Glutamatergic neuron (in vitro differentiated cells): ENCODE measurements around the gene RITA1. TPM values are rescaled to one million over a fixed set of nuclear protein-coding genes. Genes with fewer than 3 reads are reported as not detected.

ENCODE experiments used
- DNase-seq: peaks from one replicate; pipeline ENCODE4 v3.0.0; 2022
- H3K27ac Mint-ChIP-seq: one replicate; pipeline ENCODE4 v1.8.0; 2020; ENCODE audit warnings: mild to moderate bottlenecking, mixed read lengths, inconsistent platforms; ENCODE audit not compliant: unreplicated experiment
- H3K27me3 Mint-ChIP-seq: one replicate; pipeline ENCODE4 v1.8.0; 2020; ENCODE audit warnings: mild to moderate bottlenecking, moderate library complexity, mixed read lengths, inconsistent platforms; ENCODE audit not compliant: unreplicated experiment
- H3K36me3 Mint-ChIP-seq: one replicate; pipeline ENCODE4 v1.8.0; 2020; ENCODE audit warnings: mild to moderate bottlenecking, mixed read lengths, inconsistent platforms; ENCODE audit not compliant: unreplicated experiment
- H3K4me1 Mint-ChIP-seq: one replicate; pipeline ENCODE4 v1.8.0; 2020; ENCODE audit warnings: mild to moderate bottlenecking, low read depth, mixed read lengths, inconsistent platforms; ENCODE audit not compliant: unreplicated experiment
- H3K4me3 Mint-ChIP-seq: one replicate; pipeline ENCODE4 v1.8.0; 2020; ENCODE audit warnings: mild to moderate bottlenecking, mixed read lengths, inconsistent platforms; ENCODE audit not compliant: unreplicated experiment
- H3K9me3 Mint-ChIP-seq: one replicate; pipeline ENCODE4 v1.8.0; 2020; ENCODE audit warnings: mild to moderate bottlenecking, moderate library complexity, mixed read lengths, inconsistent platforms; ENCODE audit not compliant: unreplicated experiment
- total RNA-seq: library from RNA; stranded (reverse); fragmentation: NEBNext Ultra II Directional; extraction: Animal tissue kit (Norgen Biotek cat#: 25700); gene quantifications from one replicate; pipeline ENCODE4 v1.2.1, GENCODE V29; 2021; ENCODE audit not compliant: unreplicated experiment
- TF ChIP-seq, protein P1 (sequence below): fragments of 200-600 bp; sonication (generic); IDR thresholded peaks from one replicate; pipeline ENCODE4 v1.5.0; 2021; ENCODE audit not compliant: partially characterized antibody, unreplicated experiment

RITA1 gene
- total RNA-seq, 1 donor from 2014 or later, result 6.7 TPM

DNA sequence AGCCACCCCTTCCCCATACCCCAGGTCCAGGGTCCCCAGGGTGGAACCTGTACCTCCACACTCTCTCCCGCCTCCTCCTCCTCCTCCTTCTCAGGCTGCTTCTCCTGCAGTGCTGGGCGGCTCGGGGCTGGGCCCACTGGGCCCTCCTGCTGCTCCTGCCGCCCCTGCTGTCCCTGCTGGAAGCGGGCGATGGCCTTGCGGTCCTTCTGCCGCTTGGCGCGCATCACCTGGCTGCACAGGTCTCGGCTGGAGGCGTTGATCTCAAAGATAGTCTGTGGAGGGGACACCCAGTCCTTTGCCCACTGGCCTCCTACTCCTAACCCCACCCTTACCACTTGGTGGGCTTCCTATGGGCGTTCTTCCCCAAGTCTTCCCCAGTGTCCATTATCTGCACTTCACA, 21.5 kb upstream of the RITA1 start:
- Mint-ChIP-seq H3K4me1 (peaks cover 14% of the 10 kb centered on the region), H3K4me3 (no peak overlapping the region), H3K36me3 (no peaks in the 10 kb centered on the region), H3K27me3 (peaks cover 1% of the 10 kb centered on the region), H3K9me3 (peaks cover 3% of the 10 kb centered on the region), H3K27ac (no peak overlapping the region)
- DNase-seq, result no peak
- TF ChIP-seq, protein P1, sequence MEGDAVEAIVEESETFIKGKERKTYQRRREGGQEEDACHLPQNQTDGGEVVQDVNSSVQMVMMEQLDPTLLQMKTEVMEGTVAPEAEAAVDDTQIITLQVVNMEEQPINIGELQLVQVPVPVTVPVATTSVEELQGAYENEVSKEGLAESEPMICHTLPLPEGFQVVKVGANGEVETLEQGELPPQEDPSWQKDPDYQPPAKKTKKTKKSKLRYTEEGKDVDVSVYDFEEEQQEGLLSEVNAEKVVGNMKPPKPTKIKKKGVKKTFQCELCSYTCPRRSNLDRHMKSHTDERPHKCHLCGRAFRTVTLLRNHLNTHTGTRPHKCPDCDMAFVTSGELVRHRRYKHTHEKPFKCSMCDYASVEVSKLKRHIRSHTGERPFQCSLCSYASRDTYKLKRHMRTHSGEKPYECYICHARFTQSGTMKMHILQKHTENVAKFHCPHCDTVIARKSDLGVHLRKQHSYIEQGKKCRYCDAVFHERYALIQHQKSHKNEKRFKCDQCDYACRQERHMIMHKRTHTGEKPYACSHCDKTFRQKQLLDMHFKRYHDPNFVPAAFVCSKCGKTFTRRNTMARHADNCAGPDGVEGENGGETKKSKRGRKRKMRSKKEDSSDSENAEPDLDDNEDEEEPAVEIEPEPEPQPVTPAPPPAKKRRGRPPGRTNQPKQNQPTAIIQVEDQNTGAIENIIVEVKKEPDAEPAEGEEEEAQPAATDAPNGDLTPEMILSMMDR, result no peak

DNA sequence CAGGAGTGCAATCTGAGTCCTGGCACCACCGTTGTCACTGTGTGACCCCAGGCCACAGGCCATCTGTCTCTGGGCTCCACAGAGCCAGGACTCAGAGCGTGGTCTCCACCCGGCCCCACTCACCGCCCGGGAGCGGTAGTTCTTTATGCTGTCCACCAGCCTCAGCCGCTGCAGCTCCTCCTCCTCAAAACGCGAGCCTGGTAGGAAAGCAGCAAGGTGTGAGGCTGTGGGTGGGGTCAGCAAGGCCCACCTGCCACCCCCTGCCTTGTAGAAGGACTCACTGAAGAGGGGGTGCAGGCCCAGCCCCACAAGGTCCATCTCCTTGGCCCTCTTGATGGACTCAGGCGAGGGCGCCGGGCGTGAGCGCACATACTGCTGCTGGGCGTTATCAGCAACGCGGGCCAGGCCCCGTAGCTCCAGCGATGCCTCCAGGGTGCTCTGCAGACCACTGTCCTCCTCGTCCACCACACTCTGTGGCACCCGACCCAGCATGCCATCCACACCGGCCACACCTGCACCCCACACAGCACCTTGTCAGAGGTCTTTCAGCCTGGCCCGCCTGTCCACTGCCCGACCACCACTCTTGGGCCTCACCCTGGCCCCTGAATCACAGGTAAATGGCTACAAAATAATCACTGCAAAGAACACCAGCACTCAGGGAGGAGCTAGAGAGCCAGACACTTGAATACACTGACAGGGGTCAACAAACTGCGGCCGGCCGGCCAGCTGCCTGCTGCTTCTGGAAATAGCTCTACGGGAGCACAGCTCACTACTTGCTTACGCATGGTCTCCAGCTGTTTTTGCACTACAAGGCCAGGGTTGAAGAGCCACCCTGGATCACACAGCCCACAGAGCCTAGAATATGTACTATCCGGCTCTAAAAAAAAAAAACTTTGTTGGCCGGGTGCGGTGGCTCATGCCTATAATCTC, 19.7 kb upstream of the RITA1 start:
- Mint-ChIP-seq H3K27ac (no peak overlapping the region), H3K4me1 (peaks cover 8% of the 10 kb centered on the region), H3K4me3 (no peak overlapping the region), H3K36me3 (no peaks in the 10 kb centered on the region), H3K27me3 (peaks cover 1% of the 10 kb centered on the region), H3K9me3 (peaks cover 3% of the 10 kb centered on the region)
- no peak for DNase-seq
- TF ChIP-seq, protein P1, result no peak

DNA sequence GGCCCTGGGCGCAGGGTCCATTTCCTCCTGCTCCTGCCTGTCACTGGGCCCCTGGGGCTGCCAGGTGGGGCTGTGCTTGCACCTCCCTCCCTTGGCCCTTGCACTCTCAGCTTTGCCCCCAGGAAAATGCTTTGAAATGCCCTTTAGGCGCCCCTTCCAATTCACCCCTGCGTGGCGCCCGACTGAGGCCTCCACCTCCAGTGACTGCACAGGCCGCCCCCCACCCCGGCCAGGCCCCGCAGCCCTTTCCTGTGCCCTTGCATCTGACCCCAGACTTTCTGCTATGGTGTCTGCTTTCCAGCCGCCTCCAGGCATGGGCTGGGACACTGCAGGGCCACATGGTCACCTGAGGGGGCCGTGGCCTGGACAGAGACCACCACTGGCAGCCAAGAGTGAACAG, 17.7 kb upstream of the RITA1 start:
- Mint-ChIP-seq H3K4me3 (no peak overlapping the region), H3K9me3 (peaks cover 3% of the 10 kb centered on the region), H3K36me3 (no peaks in the 10 kb centered on the region), H3K4me1 (peaks cover 2% of the 10 kb centered on the region), H3K27ac (no peak overlapping the region), H3K27me3 (no peaks in the 10 kb centered on the region)
- DNase-seq, result no peak
- TF ChIP-seq, protein P1, result no peak

DNA sequence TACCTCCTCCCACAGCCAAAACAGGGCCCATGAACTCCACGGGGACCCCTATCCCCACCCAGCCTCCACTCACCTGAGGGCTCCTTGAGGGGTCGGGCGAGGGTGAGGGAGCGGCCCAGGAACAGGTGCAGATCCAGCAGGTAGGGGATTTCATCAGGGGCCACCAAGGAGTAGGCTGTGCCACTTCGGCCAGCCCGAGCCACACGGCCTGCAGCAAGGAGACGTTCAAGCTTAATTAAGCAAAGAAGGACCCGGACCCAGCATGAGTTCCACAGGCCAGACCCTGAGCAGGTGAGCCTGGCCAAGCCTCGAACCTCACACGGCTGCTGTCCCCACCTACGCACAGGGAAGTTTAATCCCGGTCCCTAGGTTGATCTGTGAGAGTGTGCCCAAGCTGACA, 15.8 kb upstream of the RITA1 start:
- no peak overlapping the region for H3K27ac Mint-ChIP-seq
- TF ChIP-seq, protein P1, result no peak
- H3K4me1 Mint-ChIP-seq, result peaks cover 2% of the 10 kb centered on the region
- H3K36me3 Mint-ChIP-seq, result no peaks in the 10 kb centered on the region
- no peak overlapping the region for H3K4me3 Mint-ChIP-seq
- peaks cover 3% of the 10 kb centered on the region for H3K9me3 Mint-ChIP-seq
- DNase-seq, result no peak
- no peaks in the 10 kb centered on the region for H3K27me3 Mint-ChIP-seq

DNA sequence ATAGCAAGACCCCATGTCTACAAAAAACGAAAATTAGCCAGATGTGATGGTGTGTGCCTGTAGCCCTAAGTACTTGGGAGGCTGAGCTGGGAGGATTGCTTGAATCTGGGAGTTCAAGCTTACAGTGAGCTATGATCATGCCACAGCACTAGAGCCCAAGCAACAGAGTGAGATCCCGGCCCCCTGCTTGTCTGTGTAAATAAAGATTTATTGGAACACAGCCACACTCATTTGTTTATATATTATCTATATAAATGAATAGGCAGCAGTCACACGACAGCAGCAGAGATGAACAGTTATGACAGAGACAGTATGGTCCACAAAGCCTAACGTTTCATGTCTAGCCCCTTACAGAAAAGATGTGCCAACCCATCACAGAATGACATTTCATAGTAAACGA, 15.1 kb upstream of the RITA1 start:
- H3K27me3 Mint-ChIP-seq, result peaks cover 2% of the 10 kb centered on the region
- H3K9me3 Mint-ChIP-seq, result no peaks in the 10 kb centered on the region
- no peak overlapping the region for H3K4me3 Mint-ChIP-seq
- DNase-seq, result no peak
- TF ChIP-seq, protein P1, result no peak
- H3K27ac Mint-ChIP-seq, result no peak overlapping the region
- H3K36me3 Mint-ChIP-seq, result no peaks in the 10 kb centered on the region
- H3K4me1 Mint-ChIP-seq, result peaks cover 2% of the 10 kb centered on the region
